GM18499 (cell line): Measurements from ENCODE around the gene TMEM196.
A peak's percentile ranks its signal among the peaks of the same experiment; 100 is the strongest.

Experiments used
- ATAC-seq: cut with Tn5 transposase; IDR thresholded peaks from one replicate; pipeline ENCODE4 v1.9.1; 2021; ENCODE audit warnings: moderate number of reproducible peaks; ENCODE audit not compliant: insufficient read depth, unreplicated experiment

Gene TMEM196

DNA sequence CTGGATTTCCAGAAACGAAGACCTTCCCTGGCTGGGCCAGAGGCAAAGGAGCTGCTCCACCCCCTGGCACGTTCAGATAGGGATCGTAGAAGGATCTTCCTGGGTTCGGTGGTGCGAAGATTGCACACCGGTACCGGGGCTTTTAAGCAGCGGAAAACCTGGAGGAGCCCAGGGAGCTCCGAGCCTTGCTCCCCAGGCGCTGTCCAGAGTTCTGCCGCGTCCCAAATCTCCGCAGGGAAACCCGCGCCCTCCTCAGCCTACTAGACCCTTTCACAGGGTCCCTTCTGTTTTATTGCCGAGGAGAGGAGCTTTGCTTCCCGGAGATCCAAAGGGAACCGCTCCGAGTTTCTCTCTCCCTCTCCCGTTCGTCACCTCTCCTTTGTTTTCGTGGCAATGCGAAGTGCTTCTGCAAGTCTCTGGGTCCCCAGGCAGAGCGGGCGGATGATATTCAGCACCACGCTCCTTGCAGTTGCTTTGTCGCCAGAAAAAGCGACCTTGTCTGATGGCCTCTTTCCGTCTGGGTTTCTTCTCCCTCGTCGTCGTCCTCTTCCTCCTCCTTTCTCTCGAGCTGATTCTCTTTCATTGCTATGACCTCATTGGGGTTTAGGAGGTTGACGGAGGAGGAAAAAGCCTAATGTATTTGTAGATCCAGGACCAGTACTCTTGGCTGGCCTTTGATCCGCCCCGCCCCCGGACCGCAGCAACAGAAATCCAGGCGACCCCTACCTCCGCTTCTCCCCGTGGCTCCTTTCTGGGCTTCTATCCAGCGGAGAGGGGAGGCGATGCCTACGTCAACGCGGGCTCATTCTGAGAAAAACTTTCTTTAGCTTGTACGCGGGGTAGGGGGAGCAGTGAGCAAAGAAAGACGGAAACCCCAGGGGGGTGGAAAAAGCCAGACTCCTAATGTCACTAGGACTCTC, at the start of gene TMEM196:
Gene TMEM196 (minus strand): TSS at position 777 of the 920 bp plus-strand sequence. CDS start 921 bp downstream, outside the sequence.
- no peak for ATAC-seq

DNA sequence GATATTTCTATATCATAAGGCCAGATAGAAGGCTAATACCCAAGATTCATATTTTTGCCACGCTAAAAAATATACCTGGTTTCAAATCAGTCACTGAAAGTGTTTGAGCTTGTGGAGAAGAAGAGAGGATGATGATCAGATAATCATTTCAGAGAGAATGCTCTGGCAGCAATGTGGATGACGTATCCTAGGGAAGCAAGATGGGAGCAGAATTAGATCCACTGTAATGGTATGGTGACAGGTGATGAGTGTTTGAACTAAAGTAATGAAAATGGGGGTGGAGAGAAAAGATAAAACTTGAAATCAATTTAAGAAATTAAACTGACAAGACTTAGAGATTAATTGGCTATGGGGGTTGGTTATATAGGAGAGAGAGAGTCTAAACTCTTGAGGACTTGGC, 42.7 kb upstream of the TMEM196 start:
- no peak for ATAC-seq

- no peak for ATAC-seq
Observed at GRCh38 chr7:19815546-19815945, 42.1 kb upstream of the TMEM196 start.

DNA sequence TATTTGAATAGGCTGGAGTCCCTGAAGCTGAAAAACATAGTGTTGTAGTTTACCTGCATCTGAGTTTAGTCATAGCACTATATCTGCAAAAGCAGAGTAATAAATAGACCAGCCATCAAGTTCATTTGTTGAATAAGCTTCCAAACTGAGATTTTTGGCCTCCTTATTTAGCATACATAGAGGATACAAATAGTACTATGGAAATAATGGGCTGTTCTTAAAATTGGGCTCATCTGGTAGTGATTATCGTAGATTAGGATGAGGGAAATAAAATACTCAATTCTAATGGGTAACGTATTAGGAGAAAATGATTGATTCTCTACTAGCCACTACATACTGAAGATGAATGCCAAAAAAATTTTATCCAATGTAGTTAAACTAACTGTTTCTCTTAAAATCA, 41.4 kb upstream of the TMEM196 start:
- ATAC-seq: no peak

GRCh38 chr7:19811386-19811785, 38.0 kb upstream of the TMEM196 start:
- ATAC-seq: no peak

DNA sequence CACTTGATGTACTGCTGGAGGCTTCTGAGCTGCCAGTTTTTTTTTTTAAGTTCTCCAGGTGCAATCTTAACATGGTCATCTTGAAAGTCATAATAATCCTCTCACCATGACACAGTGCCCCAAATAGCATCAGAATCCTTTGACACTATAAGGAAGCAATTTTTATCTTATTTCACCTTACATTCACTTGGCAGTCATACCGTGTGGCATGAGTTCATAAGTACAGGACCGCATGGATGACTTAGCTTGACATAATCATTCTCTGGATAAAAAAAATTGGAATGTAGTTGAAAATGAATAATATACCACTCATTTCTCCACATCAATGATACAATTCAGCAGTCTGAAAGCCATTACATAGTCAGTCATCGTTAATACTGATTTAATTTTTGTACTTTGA, 25.6 kb upstream of the TMEM196 start:
- ATAC-seq: no peak

- no peak for ATAC-seq
Observed at GRCh38 chr7:19783541-19783940, 10.1 kb upstream of the TMEM196 start.

DNA sequence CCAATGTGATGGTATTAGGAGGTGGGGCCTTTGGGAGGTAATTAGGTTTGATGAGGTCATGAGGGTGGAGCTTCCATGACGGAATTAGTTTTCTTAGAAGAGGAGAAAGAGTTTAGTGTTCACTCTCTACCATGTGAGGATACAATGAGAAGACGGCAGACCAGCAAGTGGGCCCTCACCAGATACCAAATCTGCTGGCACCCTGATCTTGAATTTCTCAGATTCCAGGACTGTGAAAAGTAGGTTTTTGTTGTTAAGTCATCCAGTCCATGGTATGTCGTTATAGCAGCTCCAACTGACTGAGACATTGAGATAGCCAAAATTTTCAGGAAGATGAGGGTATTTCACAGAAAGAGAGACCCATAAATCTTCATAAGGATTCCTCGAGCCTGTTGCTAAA, 3.6 kb upstream of the TMEM196 start:
- no peak for ATAC-seq

- ATAC-seq: no peak
Observed at GRCh38 chr7:19775578-19775977, 2.2 kb upstream of the TMEM196 start.

DNA sequence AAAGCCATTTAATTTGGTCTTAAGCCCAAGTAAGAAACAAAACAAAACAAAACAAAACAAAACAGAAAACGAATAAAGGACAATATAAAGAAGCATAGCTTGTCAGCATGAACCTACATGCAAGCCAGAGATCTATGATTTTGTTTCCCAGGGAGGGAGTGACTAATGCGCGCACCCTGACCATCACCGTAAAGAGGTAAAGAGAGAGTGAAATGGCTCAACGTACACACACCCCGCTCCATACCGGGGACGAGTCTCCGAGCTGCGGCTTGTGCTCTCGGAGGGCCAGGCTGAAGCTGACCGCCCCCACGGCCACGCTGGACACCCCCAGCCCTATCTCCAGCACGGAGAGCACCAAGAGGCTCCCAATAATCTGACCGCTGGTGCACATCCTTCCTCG, 1.1 kb downstream of the TMEM196 start:
- ATAC-seq: no peak

DNA sequence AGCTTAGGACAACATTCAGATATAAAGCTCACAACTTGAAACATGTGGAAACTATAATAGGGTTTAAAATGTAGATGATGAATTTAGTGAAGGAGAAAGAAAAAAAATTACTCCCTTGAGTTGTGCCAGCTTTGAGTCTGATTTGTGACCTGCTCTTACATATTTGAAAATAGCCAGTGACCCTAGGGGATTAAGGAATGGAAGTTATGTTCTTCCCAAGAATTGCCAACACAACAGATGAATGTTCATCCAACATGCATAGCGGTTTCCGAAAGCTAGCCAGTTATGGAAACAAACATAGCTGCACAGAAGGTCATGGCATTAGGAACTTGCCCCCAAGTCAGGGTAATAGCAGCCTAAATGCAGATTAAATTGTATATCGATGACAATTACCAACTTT, 10.8 kb downstream of the TMEM196 start:
- no peak for ATAC-seq

- ATAC-seq: no peak
Observed at GRCh38 chr7:19754521-19755116, 18.8 kb downstream of the TMEM196 start.

DNA sequence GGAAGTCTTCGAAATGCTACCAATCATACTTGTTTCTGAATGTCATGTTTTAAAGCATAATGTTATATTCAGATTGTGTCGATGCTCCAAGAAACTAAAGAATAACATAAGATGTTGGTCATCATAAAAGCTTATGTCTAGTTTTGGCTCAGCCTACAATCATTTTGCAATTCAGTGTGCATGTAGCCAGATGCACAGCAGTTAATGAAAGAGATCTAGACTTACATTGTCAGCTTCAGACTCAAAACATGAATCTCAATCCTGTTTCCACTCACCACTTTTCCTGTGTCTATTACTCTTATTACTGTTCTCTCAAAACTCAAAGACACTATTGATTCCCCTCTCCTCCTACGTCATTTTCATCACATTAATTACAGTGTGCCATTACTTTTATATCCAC, 21.4 kb downstream of the TMEM196 start:
- ATAC-seq: no peak

DNA sequence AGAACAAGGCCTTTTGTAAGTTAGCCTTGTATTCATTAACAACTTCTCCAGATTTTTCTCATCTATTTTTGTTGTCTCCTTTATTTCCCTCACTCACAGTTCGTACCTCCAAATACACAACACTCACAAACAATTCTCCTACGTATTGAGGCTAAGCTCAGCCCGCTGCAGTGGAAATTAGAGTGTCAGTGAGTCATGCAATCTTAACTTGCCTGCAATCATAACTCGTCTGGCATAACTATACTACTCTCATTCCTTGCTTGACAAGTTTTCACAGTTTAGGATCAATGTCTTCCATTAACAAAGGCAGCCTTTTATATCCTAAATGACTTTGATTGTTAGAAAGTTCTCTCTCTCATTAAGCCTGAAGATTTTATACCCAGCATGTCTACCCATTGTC, 23.8 kb downstream of the TMEM196 start:
- ATAC-seq: no peak

DNA sequence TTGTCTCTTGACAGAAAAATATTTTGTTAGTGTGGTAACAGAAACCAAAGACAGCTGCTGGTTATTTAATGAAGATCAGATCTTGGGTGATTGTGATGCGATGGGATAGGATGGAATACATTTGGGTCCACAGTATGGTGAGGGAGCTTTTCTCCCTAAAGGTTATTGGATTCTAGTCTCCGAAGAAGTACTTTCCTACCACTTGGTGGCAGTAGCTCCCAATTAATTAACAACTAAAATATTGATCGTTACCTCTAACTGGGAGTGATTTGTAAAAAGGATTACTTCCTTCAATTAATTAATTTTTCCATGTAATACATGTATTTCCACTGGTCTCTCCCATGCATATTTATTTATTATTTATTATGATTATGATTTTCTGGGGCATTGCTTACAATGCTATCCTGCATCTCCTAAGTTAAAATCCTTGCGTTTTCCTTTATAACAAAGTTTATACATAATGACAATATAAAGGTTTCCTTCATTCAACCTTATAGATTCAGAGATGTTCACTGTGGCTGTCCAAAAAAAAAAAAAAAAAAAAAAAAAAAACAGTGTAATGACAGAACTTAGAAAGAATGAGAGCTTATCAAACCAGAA, 25.6 kb downstream of the TMEM196 start:
- no peak for ATAC-seq

- no peak for ATAC-seq
Observed at GRCh38 chr7:19744075-19744474, 29.3 kb downstream of the TMEM196 start.

- no peak for ATAC-seq
Observed at GRCh38 chr7:19728716-19729115, 44.7 kb downstream of the TMEM196 start.

DNA sequence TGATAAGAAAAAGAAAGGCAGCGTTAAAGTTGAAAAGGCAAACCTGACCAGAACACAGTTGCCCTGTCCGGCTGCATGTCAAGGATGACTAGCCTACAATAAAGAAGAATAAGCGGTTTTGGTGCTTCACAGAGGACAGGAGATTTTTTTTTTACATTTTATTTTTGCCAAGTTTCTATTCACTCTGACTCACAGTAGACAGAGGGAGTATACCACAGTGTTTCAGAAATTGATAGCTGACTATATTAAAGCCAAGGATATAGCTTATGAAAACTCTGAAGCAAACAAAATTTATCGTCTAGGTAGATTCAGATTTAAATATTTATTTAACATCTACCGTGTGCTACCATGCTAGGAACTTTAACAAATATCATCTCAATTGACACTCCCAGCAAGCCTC, 47.6 kb downstream of the TMEM196 start:
- ATAC-seq: no peak

GRCh38 chr7:19715499-19715898, 57.9 kb downstream of the TMEM196 start:
- no peak for ATAC-seq

- ATAC-seq: no peak
Observed at GRCh38 chr7:19713676-19714075, 59.7 kb downstream of the TMEM196 start.

- ATAC-seq: peak; percentile 0
Observed at GRCh38 chr7:19709249-19709578, 64.2 kb downstream of the TMEM196 start.
